ENCODE results near the gene STXBP2. TPM values are rescaled to one million over a fixed set of nuclear protein-coding genes. Genes with fewer than 3 reads are reported as not detected.

The STXBP2 gene
- total RNA-seq, 1 experiment from 2014 or later, result 94.4 TPM

- no peak for DNase-seq (ENCODE audit: unreplicated experiment)
- Mint-ChIP-seq H3K36me3 (ENCODE audit: insufficient read depth, unreplicated experiment) (peaks cover 21% of the 10 kb centered on the region), H3K9me3 (ENCODE audit: unreplicated experiment) (no peaks in the 10 kb centered on the region), H3K4me1 (ENCODE audit: insufficient read depth, unreplicated experiment) (peaks cover 23% of the 10 kb centered on the region), H3K27me3 (ENCODE audit: insufficient read depth, unreplicated experiment) (no peaks in the 10 kb centered on the region), H3K4me3 (ENCODE audit: unreplicated experiment) (no peak overlapping the region), H3K27ac (ENCODE audit: low read depth, unreplicated experiment) (no peak overlapping the region)
- BruUV-seq (replicated peaks), result no TSS peak
- intact Hi-C loops (cut with micrococcal nuclease), result no loop called here
- POLR2A ChIA-PET, result no interaction called here
- CTCF ChIA-PET, result interaction anchor here (1.0 to 1.1 kb wide), 2 partner anchors 48 to 64 kb away, joined by 3 read pairs; partner anchors contain the start of gene TRAPPC5
- TF ChIP-seq CTCF (IDR thresholded peaks at IDR 0.05; ENCODE audit: unreplicated experiment), result no peak
Measured at GRCh38 chr19:7632340-7633203, 4.3 kb upstream of the STXBP2 start.

GRCh38 chr19:7633698-7634097 lies 3.2 kb upstream of the STXBP2 start, which contains the start of gene PCP2:
TSS of gene PCP2 (minus strand) at chr19:7633719. CDS start at chr19:7633457, 262 bp downstream.
- no TSS peak for BruUV-seq (replicated peaks)
- H3K4me1 Mint-ChIP-seq (ENCODE audit: insufficient read depth, unreplicated experiment), result peaks cover 18% of the 10 kb centered on the region
- H3K27ac Mint-ChIP-seq (ENCODE audit: low read depth, unreplicated experiment), result no peak within 1 kb of the TSS
- intact Hi-C loops (cut with micrococcal nuclease), result no loop called here
- TF ChIP-seq CTCF (IDR thresholded peaks at IDR 0.05; ENCODE audit: unreplicated experiment), result no peak
- POLR2A ChIA-PET, result interaction anchor here (0.7 kb wide), 1 partner anchor 241 kb away, joined by 3 read pairs; no protein-coding TSS in a partner anchor
- DNase-seq (ENCODE audit: unreplicated experiment), result no peak
- H3K36me3 Mint-ChIP-seq (ENCODE audit: insufficient read depth, unreplicated experiment), result peaks cover 21% of the 10 kb centered on the region
- H3K9me3 Mint-ChIP-seq (ENCODE audit: unreplicated experiment), result no peaks in the 10 kb centered on the region
- no peaks in the 10 kb centered on the region for H3K27me3 Mint-ChIP-seq (ENCODE audit: insufficient read depth, unreplicated experiment)
- CTCF ChIA-PET, result interaction anchor here (0.7 to 1.1 kb wide), 3 partner anchors 47 to 67 kb away, joined by 3 to 4 read pairs (median 3); partner anchors contain the start of gene TRAPPC5
- no peak within 1 kb of the TSS for H3K4me3 Mint-ChIP-seq (ENCODE audit: unreplicated experiment)

GRCh38 chr19:7635670-7636069 lies 1.2 kb upstream of the STXBP2 start:
- intact Hi-C loops (cut with micrococcal nuclease), result no loop called here
- H3K27ac Mint-ChIP-seq (ENCODE audit: low read depth, unreplicated experiment), result no peak overlapping the region
- H3K36me3 Mint-ChIP-seq (ENCODE audit: insufficient read depth, unreplicated experiment), result peaks cover 13% of the 10 kb centered on the region
- TF ChIP-seq CTCF (IDR thresholded peaks at IDR 0.05; ENCODE audit: unreplicated experiment), result no peak
- peaks cover 5% of the 10 kb centered on the region for H3K4me1 Mint-ChIP-seq (ENCODE audit: insufficient read depth, unreplicated experiment)
- BruUV-seq (replicated peaks), result no TSS peak
- no peak for DNase-seq (ENCODE audit: unreplicated experiment)
- ChIA-PET CTCF (interaction anchor here (0.6 to 1.1 kb wide), 3 partner anchors 63 to 308 kb away, joined by 3 to 5 read pairs (median 3); partner anchors contain the start of gene TIMM44), POLR2A (interaction anchor here (0.6 to 1.2 kb wide), 5 partner anchors 9 to 165 kb away, joined by 3 to 5 read pairs (median 3); partner anchors contain the start of gene TRAPPC5)
- no peaks in the 10 kb centered on the region for H3K27me3 Mint-ChIP-seq (ENCODE audit: insufficient read depth, unreplicated experiment)
- H3K9me3 Mint-ChIP-seq (ENCODE audit: unreplicated experiment), result no peaks in the 10 kb centered on the region
- H3K4me3 Mint-ChIP-seq (ENCODE audit: unreplicated experiment), result peak overlapping the region; percentile 80

- H3K4me3 Mint-ChIP-seq (ENCODE audit: unreplicated experiment), result peak overlapping the region; percentile 80
Measured at GRCh38 chr19:7636317-7636690, 606 bp upstream of the STXBP2 start.

More at GRCh38 chr19:7636317-7636690, 606 bp upstream of the STXBP2 start:
- ChIA-PET POLR2A (interaction anchor here (0.6 to 1.1 kb wide), 2 partner anchors 44 to 166 kb away, joined by 3 read pairs; partner anchors contain the start of gene TRAPPC5), CTCF (interaction anchor here (1.1 kb wide), 1 partner anchor 64 kb away, joined by 3 read pairs; no protein-coding TSS in a partner anchor)
- peaks cover 5% of the 10 kb centered on the region for H3K4me1 Mint-ChIP-seq (ENCODE audit: insufficient read depth, unreplicated experiment)
- H3K36me3 Mint-ChIP-seq (ENCODE audit: insufficient read depth, unreplicated experiment), result peaks cover 12% of the 10 kb centered on the region
- DNase-seq (ENCODE audit: unreplicated experiment), result no peak
- no peaks in the 10 kb centered on the region for H3K9me3 Mint-ChIP-seq (ENCODE audit: unreplicated experiment)
- no peaks in the 10 kb centered on the region for H3K27me3 Mint-ChIP-seq (ENCODE audit: insufficient read depth, unreplicated experiment)
- intact Hi-C loops (cut with micrococcal nuclease), result no loop called here
- no TSS peak for BruUV-seq (replicated peaks)
- no peak for TF ChIP-seq CTCF (IDR thresholded peaks at IDR 0.05; ENCODE audit: unreplicated experiment)
- H3K27ac Mint-ChIP-seq (ENCODE audit: low read depth, unreplicated experiment), result no peak overlapping the region

Data from MCF 10A (cell line).